ENCODE measurements around the gene KLHL5. TPM values are rescaled to one million over a fixed set of nuclear protein-coding genes. Genes with fewer than 3 reads are reported as not detected.

KLHL5 gene
- 15.7 and 27.3 TPM in 2 replicates for total RNA-seq (ENCODE audit: low replicate concordance)
- long read RNA-seq, partial matches to known transcripts: 5 of 10 reads
- long read RNA-seq, other reads (novel, unspliced or antisense): 4 of 10 reads

- Mint-ChIP-seq H3K27ac (no peak within 1 kb of the TSS), H3K9me3 (no peaks in the 10 kb centered on the region), H3K27me3 (peaks cover 6% of the 10 kb centered on the region), H3K36me3 (peaks cover 3% of the 10 kb centered on the region), H3K4me1 (ENCODE audit: unreplicated experiment) (peaks cover 13% of the 10 kb centered on the region), H3K4me3 (peak within 1 kb of the TSS; percentile 69)
- no peak for DNase-seq (ENCODE audit: extremely low spot score, unreplicated experiment)
- TF ChIP-seq, protein P1, sequence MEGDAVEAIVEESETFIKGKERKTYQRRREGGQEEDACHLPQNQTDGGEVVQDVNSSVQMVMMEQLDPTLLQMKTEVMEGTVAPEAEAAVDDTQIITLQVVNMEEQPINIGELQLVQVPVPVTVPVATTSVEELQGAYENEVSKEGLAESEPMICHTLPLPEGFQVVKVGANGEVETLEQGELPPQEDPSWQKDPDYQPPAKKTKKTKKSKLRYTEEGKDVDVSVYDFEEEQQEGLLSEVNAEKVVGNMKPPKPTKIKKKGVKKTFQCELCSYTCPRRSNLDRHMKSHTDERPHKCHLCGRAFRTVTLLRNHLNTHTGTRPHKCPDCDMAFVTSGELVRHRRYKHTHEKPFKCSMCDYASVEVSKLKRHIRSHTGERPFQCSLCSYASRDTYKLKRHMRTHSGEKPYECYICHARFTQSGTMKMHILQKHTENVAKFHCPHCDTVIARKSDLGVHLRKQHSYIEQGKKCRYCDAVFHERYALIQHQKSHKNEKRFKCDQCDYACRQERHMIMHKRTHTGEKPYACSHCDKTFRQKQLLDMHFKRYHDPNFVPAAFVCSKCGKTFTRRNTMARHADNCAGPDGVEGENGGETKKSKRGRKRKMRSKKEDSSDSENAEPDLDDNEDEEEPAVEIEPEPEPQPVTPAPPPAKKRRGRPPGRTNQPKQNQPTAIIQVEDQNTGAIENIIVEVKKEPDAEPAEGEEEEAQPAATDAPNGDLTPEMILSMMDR (conservative IDR thresholded peaks at IDR 0.05): no peak
Observed at GRCh38 chr4:39062094-39062769, at the start of gene KLHL5. TSS of gene KLHL5 (plus strand) at chr4:39062232. CDS start at chr4:39062653, 421 bp downstream.

GRCh38 chr4:39014028-39014427, 48.0 kb upstream of the KLHL5 start:
- Mint-ChIP-seq H3K4me3 (no peak overlapping the region), H3K9me3 (peaks cover 9% of the 10 kb centered on the region), H3K36me3 (no peaks in the 10 kb centered on the region), H3K4me1 (ENCODE audit: unreplicated experiment) (no peaks in the 10 kb centered on the region), H3K27ac (no peak overlapping the region), H3K27me3 (no peaks in the 10 kb centered on the region)
- TF ChIP-seq, protein P1 (conservative IDR thresholded peaks at IDR 0.05): no peak
- no peak for DNase-seq (ENCODE audit: extremely low spot score, unreplicated experiment)

DNA sequence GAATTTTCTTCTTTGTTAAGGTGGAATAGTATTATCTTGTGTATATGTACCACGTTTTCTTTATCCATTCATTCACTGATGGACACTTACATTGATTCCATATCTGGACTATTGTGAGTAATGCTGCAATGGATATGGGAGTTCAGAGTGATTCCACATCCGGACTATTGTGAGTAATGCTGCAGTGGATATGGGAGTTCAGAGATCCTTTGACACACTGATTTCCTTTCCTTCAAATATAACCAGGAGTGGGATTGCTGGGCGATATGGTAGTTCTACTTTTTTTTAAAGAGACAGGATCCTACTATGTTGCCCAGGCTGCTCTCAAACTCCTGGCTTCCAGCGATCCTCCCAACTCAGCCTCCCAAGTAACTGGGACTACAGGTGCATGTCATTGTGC, 41.9 kb upstream of the KLHL5 start:
- peaks cover 9% of the 10 kb centered on the region for H3K9me3 Mint-ChIP-seq
- TF ChIP-seq, protein P1 (conservative IDR thresholded peaks at IDR 0.05): no peak
- no peak for DNase-seq (ENCODE audit: extremely low spot score, unreplicated experiment)
- no peak overlapping the region for H3K27ac Mint-ChIP-seq
- H3K27me3 Mint-ChIP-seq: no peaks in the 10 kb centered on the region
- H3K4me1 Mint-ChIP-seq (ENCODE audit: unreplicated experiment): no peaks in the 10 kb centered on the region
- H3K36me3 Mint-ChIP-seq: no peaks in the 10 kb centered on the region
- no peak overlapping the region for H3K4me3 Mint-ChIP-seq

GRCh38 chr4:39021631-39022030, 40.4 kb upstream of the KLHL5 start:
- no peaks in the 10 kb centered on the region for H3K27me3 Mint-ChIP-seq
- TF ChIP-seq, protein P1 (conservative IDR thresholded peaks at IDR 0.05): no peak
- no peak for DNase-seq (ENCODE audit: extremely low spot score, unreplicated experiment)
- H3K9me3 Mint-ChIP-seq: no peaks in the 10 kb centered on the region
- no peak overlapping the region for H3K27ac Mint-ChIP-seq
- H3K36me3 Mint-ChIP-seq: no peaks in the 10 kb centered on the region
- no peak overlapping the region for H3K4me3 Mint-ChIP-seq
- H3K4me1 Mint-ChIP-seq (ENCODE audit: unreplicated experiment): no peaks in the 10 kb centered on the region

DNA sequence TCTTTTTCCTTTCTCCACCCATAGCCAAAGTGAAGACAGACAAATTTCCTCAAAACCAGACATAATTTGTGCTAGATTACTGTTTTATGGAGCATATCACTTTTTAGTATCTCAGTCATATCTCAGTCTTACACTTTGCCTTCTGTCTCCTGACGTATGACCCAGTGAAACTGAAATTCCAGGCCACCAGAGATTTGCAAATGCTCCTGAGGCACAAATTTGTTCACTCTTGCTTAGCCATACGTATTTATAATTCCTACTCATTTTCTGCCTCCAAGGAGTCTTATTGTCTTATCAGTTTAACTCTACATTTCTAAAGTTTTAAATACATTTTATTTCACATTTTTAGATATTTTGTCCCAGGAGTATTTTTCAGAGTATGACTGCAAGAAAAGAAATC, 39.8 kb upstream of the KLHL5 start:
- H3K27me3 Mint-ChIP-seq: no peaks in the 10 kb centered on the region
- no peak overlapping the region for H3K4me3 Mint-ChIP-seq
- no peaks in the 10 kb centered on the region for H3K9me3 Mint-ChIP-seq
- no peak overlapping the region for H3K27ac Mint-ChIP-seq
- H3K4me1 Mint-ChIP-seq (ENCODE audit: unreplicated experiment): no peaks in the 10 kb centered on the region
- DNase-seq (ENCODE audit: extremely low spot score, unreplicated experiment): no peak
- TF ChIP-seq, protein P1 (conservative IDR thresholded peaks at IDR 0.05): no peak
- H3K36me3 Mint-ChIP-seq: no peaks in the 10 kb centered on the region
